HEK293 (cell line): ENCODE results near the gene RGS7BP.

Source experiments
- ATF2 ChIP-seq: fragments of 450-650 bp; formaldehyde crosslinking; IDR thresholded peaks from 2 replicates; pipeline ENCODE4 v1.5.1; 2016; ENCODE audit warnings: missing biosample characterization, missing genetic modification characterization, low read depth
- BCL11A ChIP-seq: fragments of 450-650 bp; formaldehyde crosslinking; IDR thresholded peaks from 2 replicates; pipeline ENCODE4 v1.5.1; 2016; ENCODE audit warnings: low read depth, missing biosample characterization, missing genetic modification characterization
- FEZF1 ChIP-seq: fragments of 450-650 bp; formaldehyde crosslinking; IDR thresholded peaks from 2 replicates; pipeline ENCODE4 v1.5.1; 2016; ENCODE audit warnings: missing biosample characterization, missing genetic modification characterization
- GLI4 ChIP-seq: fragments of 450-650 bp; formaldehyde crosslinking; IDR thresholded peaks from 2 replicates; pipeline ENCODE4 v1.5.1; 2016; ENCODE audit warnings: missing biosample characterization, missing genetic modification characterization
- GLIS1 ChIP-seq: fragments of 450-650 bp; formaldehyde crosslinking; IDR thresholded peaks from 2 replicates; pipeline ENCODE4 v1.5.1; 2016; ENCODE audit warnings: missing biosample characterization, missing genetic modification characterization
- HOXA7 ChIP-seq: sonication (generic); formaldehyde crosslinking; IDR thresholded peaks from 2 replicates; pipeline ENCODE4 v1.8.1; 2022; ENCODE audit warnings: missing genetic modification reagents, borderline replicate concordance
- HOXD13 ChIP-seq: sonication (generic); formaldehyde crosslinking; IDR thresholded peaks from 2 replicates; pipeline ENCODE4 v1.8.0; 2022; ENCODE audit warnings: missing genetic modification reagents, borderline replicate concordance
- IKZF3 ChIP-seq: fragments of 450-650 bp; IDR thresholded peaks from 2 replicates; pipeline ENCODE4 v1.5.0; 2018; ENCODE audit warnings: missing biosample characterization, mild to moderate bottlenecking, missing genetic modification characterization, moderate library complexity
- PRDM10 ChIP-seq: fragments of 450-650 bp; formaldehyde crosslinking; IDR thresholded peaks from 2 replicates; pipeline ENCODE4 v1.5.1; 2016; ENCODE audit warnings: missing biosample characterization, missing genetic modification characterization
- PRDM6 ChIP-seq: fragments of 450-650 bp; formaldehyde crosslinking; IDR thresholded peaks from 2 replicates; pipeline ENCODE4 v1.5.1; 2017; ENCODE audit warnings: missing biosample characterization, missing genetic modification characterization
- SP7 ChIP-seq: fragments of 450-650 bp; formaldehyde crosslinking; IDR thresholded peaks from 2 replicates; pipeline ENCODE4 v1.5.1; 2016; ENCODE audit warnings: missing biosample characterization, missing genetic modification characterization
- TRIM28 ChIP-seq: IDR thresholded peaks from 2 replicates; pipeline ENCODE4 v1.6.1; 2011; ENCODE audit warnings: low read length, control low read depth, borderline replicate concordance
- WT1 ChIP-seq: fragments of 450-650 bp; formaldehyde crosslinking; IDR thresholded peaks from 2 replicates; pipeline ENCODE4 v1.5.1; 2016; ENCODE audit warnings: missing biosample characterization, missing genetic modification characterization
- ZBTB44 ChIP-seq: fragments of 450-650 bp; IDR thresholded peaks from 2 replicates; pipeline ENCODE4 v1.5.1; 2018; ENCODE audit warnings: missing biosample characterization, mild to moderate bottlenecking, missing genetic modification characterization
- ZFP69B ChIP-seq: fragments of 450-650 bp; formaldehyde crosslinking; IDR thresholded peaks from 2 replicates; pipeline ENCODE4 v1.5.1; 2016; ENCODE audit warnings: missing biosample characterization, missing genetic modification characterization
- ZNF10 ChIP-seq: fragments of 450-650 bp; formaldehyde crosslinking; IDR thresholded peaks from 2 replicates; pipeline ENCODE4 v1.5.1; 2017; ENCODE audit warnings: missing biosample characterization, missing genetic modification characterization
- ZNF146 ChIP-seq: fragments of 450-650 bp; formaldehyde crosslinking; IDR thresholded peaks from 2 replicates; pipeline ENCODE4 v1.5.1; 2016; ENCODE audit warnings: missing biosample characterization, missing genetic modification characterization
- ZNF214 ChIP-seq: fragments of 450-650 bp; formaldehyde crosslinking; IDR thresholded peaks from 2 replicates; pipeline ENCODE4 v1.5.1; 2017; ENCODE audit warnings: missing biosample characterization, mild to moderate bottlenecking, missing genetic modification characterization, borderline replicate concordance
- ZNF239 ChIP-seq: fragments of 450-650 bp; formaldehyde crosslinking; IDR thresholded peaks from 2 replicates; pipeline ENCODE4 v1.5.1; 2016; ENCODE audit warnings: missing biosample characterization, missing genetic modification characterization
- ZNF248 ChIP-seq: fragments of 450-650 bp; formaldehyde crosslinking; IDR thresholded peaks from 2 replicates; pipeline ENCODE4 v1.5.1; 2017; ENCODE audit warnings: missing biosample characterization, missing genetic modification characterization
- ZNF302 ChIP-seq: fragments of 450-650 bp; formaldehyde crosslinking; IDR thresholded peaks from 2 replicates; pipeline ENCODE4 v1.5.1; 2016; ENCODE audit warnings: missing biosample characterization, missing genetic modification characterization, low read depth
- ZNF341 ChIP-seq: fragments of 450-650 bp; formaldehyde crosslinking; IDR thresholded peaks from 2 replicates; pipeline ENCODE4; 2016; ENCODE audit warnings: low read depth, missing biosample characterization, missing genetic modification characterization
- ZNF354C ChIP-seq: fragments of 450-650 bp; formaldehyde crosslinking; IDR thresholded peaks from 2 replicates; pipeline ENCODE4 v1.5.1; 2016; ENCODE audit warnings: missing biosample characterization, missing genetic modification characterization, low read depth, borderline replicate concordance
- ZNF416 ChIP-seq: fragments of 450-650 bp; formaldehyde crosslinking; IDR thresholded peaks from 2 replicates; pipeline ENCODE4 v1.5.1; 2016; ENCODE audit warnings: missing biosample characterization, missing genetic modification characterization
- ZNF449 ChIP-seq: fragments of 450-650 bp; formaldehyde crosslinking; IDR thresholded peaks from 2 replicates; pipeline ENCODE4 v1.5.1; 2017; ENCODE audit warnings: missing biosample characterization, mild to moderate bottlenecking, missing genetic modification characterization, moderate library complexity
- ZNF473 ChIP-seq: fragments of 450-650 bp; formaldehyde crosslinking; IDR thresholded peaks from 2 replicates; pipeline ENCODE4 v1.5.1; 2017; ENCODE audit warnings: missing biosample characterization, missing genetic modification characterization
- ZNF501 ChIP-seq: fragments of 450-650 bp; formaldehyde crosslinking; IDR thresholded peaks from 2 replicates; pipeline ENCODE4 v1.5.1; 2016; ENCODE audit warnings: missing biosample characterization, missing genetic modification characterization
- ZNF514 ChIP-seq: fragments of 450-650 bp; formaldehyde crosslinking; IDR thresholded peaks from 2 replicates; pipeline ENCODE4 v1.5.1; 2016; ENCODE audit warnings: missing biosample characterization, missing genetic modification characterization
- ZNF548 ChIP-seq: fragments of 450-650 bp; formaldehyde crosslinking; IDR thresholded peaks from 2 replicates; pipeline ENCODE4 v1.5.1; 2016; ENCODE audit warnings: missing biosample characterization, missing genetic modification characterization
- ZNF585B ChIP-seq: fragments of 450-650 bp; formaldehyde crosslinking; IDR thresholded peaks from 2 replicates; pipeline ENCODE4 v1.5.1; 2016; ENCODE audit warnings: missing biosample characterization, missing genetic modification characterization
- ZNF707 ChIP-seq: fragments of 450-650 bp; formaldehyde crosslinking; IDR thresholded peaks from 2 replicates; pipeline ENCODE4 v1.5.1; 2016; ENCODE audit warnings: missing biosample characterization, missing genetic modification characterization
- ZNF76 ChIP-seq: fragments of 450-650 bp; formaldehyde crosslinking; IDR thresholded peaks from 2 replicates; pipeline ENCODE4; 2016; ENCODE audit warnings: low read depth, missing biosample characterization, missing genetic modification characterization, borderline replicate concordance
- ZNF776 ChIP-seq: fragments of 450-650 bp; formaldehyde crosslinking; IDR thresholded peaks from 2 replicates; pipeline ENCODE4 v1.5.0; 2017; ENCODE audit warnings: missing biosample characterization, missing genetic modification characterization, borderline replicate concordance

The RGS7BP gene

GRCh38 chr5:64632251-64632650, 126.4 kb downstream of the RGS7BP start (continued):
- TF ChIP-seq ZBTB44 (tag by site-specific recombination) (peak; percentile 32; the same call in 1 of the 2 replicates), ATF2 (tag by site-specific recombination) (no peak), ZNF416 (tag by site-specific recombination) (no peak), GLI4 (tag by site-specific recombination) (no peak), SP7 (tag by site-specific recombination) (peak; percentile 61), ZNF239 (tag by site-specific recombination) (no peak), ZNF776 (no peak), ZFP69B (tag by site-specific recombination) (peak; percentile 57; the same call in 1 of the 2 replicates), ZNF449 (tag by site-specific recombination) (no peak), FEZF1 (tag by site-specific recombination) (peak; percentile 93), ZNF354C (no peak), ZNF501 (peak; percentile 29; the same call in 1 of the 2 replicates), WT1 (tag by site-specific recombination) (peak; percentile 27; the same call in 1 of the 2 replicates), ZNF214 (tag by site-specific recombination) (no peak), BCL11A (tag by site-specific recombination) (no peak), ZNF548 (tag by site-specific recombination) (no peak), ZNF341 (tag by site-specific recombination) (no peak), ZNF302 (tag by site-specific recombination) (no peak), ZNF76 (tag by site-specific recombination) (no peak), ZNF10 (tag by site-specific recombination) (no peak), ZNF585B (no peak), ZNF248 (tag by site-specific recombination) (no peak), PRDM10 (tag by site-specific recombination) (peak; percentile 83), GLIS1 (tag by site-specific recombination) (peak; percentile 71), HOXD13 (CRISPR knock-in tag) (no peak), ZNF146 (tag by site-specific recombination) (no peak), ZNF514 (tag by site-specific recombination) (no peak), HOXA7 (CRISPR knock-in tag) (no peak), ZNF707 (tag by site-specific recombination) (no peak), IKZF3 (tag by site-specific recombination) (0 out of 2 replicates have a peak, but pooled peaks have one; percentile 19), PRDM6 (peak; percentile 95), ZNF473 (tag by site-specific recombination) (no peak), TRIM28 (peak; percentile 44; the same call in 1 of the 2 replicates)
